ENCODE data around the gene EIF4G1.
A peak's percentile ranks its signal among the peaks of the same experiment; 100 is the strongest.
"Not testable (repeated sequence)": the region's sequence is repeated elsewhere in the genome, so short reads cannot be mapped to it uniquely, and the experiment has no call there.

The EIF4G1 gene

GRCh38 chr3:184336547-184337398 is 22.4 kb downstream of the EIF4G1 start:
- DNase-seq = peak; percentile 46

DNA sequence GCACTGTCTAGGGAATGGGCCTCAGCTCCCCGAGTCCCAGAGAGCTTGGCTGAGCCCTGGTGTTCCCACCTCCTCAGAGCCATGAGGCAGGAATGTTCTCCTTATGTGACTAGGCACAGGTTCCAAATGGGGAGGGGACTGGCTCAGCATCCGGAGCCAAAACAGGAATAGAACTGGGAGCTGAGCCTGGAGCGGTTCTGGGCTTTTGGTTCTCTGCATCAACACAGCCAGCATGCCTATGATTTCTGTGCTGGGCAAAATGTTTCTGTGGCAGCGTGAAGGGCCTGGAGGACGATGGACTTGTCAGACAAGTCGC is 23.0 kb downstream of the EIF4G1 start, which contains the start of gene FAM131A:
Gene FAM131A (plus strand): TSS at position 202 of the 316 bp plus-strand sequence. CDS start 31 bp downstream, at position 233.
- no peak for DNase-seq

DNA sequence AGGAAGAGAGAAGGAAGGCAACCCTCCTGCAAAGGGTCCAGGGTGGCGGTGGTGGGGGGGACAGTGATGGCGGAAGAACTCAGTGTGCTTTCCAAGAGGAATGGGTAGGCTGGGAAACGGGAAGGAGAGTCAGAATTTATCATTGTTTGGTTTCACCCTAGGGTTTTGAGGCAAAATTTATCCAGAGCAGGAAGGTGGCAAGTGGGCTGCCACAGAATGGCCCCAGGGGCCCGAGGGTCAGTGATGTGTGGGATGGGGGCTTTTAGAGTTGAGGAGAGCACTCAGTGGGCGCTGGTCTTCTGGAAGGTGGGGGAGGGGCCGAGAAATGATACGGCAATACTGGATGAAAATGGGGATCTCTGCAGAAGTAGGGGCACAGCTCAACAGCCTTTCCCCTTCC is 23.6 kb downstream of the EIF4G1 start:
- DNase-seq = no peak

DNA sequence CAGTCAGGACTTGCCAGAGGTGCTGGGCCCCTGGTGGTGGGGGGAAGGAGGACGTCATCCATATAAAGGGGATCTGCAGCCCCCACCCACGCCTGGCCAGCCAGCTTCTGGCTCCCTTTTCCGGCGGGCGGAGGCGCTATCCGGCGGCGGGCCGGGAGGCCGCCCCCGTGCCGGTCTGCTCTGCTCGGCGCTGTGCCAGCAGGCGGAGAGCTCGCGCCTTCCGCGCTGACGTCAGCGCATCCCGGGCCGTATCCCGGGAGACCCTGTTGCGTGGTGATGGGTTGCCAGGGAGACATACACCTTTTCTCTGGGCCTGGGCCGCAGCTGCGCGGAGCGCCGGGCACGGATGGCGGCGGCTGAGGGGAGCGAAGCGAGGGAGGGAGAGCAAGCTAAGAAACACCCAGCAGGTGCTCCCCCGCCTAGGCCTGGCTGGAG is 24.1 kb downstream of the EIF4G1 start:
- DNase-seq = peak; percentile 89

DNA sequence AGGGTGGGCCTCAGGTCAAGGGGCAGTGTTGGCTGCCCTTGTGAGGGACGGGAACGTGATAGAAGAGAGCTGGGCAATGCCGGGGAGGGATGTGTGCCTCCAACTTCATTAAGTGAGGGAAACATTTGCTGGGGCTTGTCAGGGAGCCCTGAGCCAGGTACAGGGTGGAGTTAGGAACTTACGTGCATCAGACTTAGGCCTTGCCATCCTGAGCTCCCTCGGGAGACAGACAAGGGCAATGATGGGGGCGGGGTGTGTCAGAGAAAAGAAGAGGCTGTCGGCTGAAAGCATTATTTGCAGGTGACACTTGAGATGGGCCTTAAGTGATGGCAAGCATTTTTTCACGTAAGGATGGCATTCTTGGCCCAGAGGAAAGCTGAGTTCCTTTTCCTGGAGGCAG is 24.6 kb downstream of the EIF4G1 start:
- DNase-seq = peak; percentile 68

- DNase-seq = not testable (repeated sequence)
Measured at GRCh38 chr3:184339451-184340135, 25.2 kb downstream of the EIF4G1 start.

DNA sequence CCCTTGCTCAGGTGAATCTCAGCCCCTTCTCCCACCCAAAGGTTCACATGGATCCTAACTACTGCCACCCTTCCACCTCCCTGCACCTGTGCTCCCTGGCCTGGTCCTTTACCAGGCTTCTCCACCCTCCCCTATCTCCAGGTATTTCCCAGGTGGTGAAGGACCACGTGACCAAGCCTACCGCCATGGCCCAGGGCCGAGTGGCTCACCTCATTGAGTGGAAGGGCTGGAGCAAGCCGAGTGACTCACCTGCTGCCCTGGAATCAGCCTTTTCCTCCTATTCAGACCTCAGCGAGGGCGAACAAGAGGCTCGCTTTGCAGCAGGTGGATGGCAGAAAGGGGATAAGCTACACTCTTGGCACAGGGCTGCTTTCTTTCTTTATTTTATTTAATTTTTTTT is 27.5 kb downstream of the EIF4G1 start:
- peak; percentile 77 for DNase-seq

- no peak for DNase-seq
Measured at GRCh38 chr3:184343200-184343876, 28.9 kb downstream of the EIF4G1 start.

DNA sequence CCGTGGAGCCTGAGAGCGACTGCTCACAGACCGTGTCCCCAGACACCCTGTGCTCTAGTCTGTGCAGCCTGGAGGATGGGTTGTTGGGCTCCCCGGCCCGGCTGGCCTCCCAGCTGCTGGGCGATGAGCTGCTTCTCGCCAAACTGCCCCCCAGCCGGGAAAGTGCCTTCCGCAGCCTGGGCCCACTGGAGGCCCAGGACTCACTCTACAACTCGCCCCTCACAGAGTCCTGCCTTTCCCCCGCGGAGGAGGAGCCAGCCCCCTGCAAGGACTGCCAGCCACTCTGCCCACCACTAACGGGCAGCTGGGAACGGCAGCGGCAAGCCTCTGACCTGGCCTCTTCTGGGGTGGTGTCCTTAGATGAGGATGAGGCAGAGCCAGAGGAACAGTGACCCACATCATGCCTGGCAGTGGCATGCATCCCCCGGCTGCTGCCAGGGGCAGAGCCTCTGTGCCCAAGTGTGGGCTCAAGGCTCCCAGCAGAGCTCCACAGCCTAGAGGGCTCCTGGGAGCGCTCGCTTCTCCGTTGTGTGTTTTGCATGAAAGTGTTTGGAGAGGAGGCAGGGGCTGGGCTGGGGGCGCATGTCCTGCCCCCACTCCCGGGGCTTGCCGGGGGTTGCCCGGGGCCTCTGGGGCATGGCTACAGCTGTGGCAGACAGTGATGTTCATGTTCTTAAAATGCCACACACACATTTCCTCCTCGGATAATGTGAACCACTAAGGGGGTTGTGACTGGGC is 30.3 kb downstream of the EIF4G1 start:
- DNase-seq = no peak

DNA sequence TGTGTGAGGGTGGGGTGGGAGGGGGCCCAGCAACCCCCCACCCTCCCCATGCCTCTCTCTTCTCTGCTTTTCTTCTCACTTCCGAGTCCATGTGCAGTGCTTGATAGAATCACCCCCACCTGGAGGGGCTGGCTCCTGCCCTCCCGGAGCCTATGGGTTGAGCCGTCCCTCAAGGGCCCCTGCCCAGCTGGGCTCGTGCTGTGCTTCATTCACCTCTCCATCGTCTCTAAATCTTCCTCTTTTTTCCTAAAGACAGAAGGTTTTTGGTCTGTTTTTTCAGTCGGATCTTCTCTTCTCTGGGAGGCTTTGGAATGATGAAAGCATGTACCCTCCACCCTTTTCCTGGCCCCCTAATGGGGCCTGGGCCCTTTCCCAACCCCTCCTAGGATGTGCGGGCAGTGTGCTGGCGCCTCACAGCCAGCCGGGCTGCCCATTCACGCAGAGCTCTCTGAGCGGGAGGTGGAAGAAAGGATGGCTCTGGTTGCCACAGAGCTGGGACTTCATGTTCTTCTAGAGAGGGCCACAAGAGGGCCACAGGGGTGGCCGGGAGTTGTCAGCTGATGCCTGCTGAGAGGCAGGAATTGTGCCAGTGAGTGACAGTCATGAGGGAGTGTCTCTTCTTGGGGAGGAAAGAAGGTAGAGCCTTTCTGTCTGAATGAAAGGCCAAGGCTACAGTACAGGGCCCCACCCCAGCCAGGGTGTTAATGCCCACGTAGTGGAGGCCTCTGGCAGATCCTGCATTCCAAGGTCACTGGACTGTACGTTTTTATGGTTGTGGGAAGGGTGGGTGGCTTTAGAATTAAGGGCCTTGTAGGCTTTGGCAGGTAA is 31.1 kb downstream of the EIF4G1 start:
- DNase-seq = no peak

GRCh38 chr3:184346480-184347190 is 32.2 kb downstream of the EIF4G1 start:
- DNase-seq = no peak

DNA sequence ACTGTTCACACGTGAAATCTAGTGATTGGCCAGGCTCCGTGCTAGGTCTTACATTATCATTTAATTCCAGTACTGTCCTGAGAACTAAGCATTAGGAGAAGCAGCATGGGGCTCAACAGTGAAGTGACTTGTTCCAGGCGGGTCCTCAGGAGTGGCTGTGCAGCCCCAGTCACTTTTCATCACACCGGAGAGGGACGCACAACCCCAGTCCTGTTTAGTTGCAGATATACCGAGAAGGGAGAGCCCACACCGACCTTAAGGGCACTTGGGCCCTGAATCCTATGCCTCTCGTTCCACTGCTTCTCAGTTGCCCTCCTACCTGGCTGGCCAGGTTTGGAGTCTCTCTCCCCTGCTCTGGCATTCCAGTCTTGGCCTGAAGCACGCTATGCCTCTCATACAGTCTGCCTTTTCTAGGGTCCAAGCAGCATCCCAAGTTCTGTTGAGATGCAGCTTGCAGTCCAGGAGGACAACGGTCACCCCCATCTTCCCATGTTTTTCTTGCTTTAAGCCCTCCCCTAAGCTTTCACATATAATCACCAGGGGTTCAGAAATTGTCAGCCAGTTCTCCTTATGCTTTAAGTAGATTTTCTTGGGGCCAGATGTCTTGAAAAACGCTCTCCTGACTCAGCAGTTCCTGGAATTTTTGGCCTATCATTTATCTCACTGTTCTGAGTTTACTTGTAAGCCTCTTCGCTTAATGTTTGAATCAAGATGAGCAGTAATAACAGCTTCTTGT is 33.1 kb downstream of the EIF4G1 start:
- DNase-seq = no peak

DNA sequence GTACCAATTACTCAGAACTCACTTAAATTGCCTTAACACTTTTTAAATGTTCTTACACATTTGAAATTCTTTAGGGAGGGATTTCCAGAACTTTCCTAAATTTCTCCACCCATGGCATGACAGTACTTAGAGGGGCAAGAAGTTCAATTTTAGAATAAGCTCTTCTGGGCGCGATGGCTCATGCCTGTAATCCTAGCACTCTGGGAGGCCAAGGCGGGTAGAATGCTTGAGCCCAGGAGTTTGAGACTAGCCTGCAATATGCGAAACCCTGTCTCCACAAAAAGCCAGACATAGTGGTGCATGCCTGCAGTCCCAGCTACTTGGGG is 33.6 kb downstream of the EIF4G1 start:
- DNase-seq = no peak

DNA sequence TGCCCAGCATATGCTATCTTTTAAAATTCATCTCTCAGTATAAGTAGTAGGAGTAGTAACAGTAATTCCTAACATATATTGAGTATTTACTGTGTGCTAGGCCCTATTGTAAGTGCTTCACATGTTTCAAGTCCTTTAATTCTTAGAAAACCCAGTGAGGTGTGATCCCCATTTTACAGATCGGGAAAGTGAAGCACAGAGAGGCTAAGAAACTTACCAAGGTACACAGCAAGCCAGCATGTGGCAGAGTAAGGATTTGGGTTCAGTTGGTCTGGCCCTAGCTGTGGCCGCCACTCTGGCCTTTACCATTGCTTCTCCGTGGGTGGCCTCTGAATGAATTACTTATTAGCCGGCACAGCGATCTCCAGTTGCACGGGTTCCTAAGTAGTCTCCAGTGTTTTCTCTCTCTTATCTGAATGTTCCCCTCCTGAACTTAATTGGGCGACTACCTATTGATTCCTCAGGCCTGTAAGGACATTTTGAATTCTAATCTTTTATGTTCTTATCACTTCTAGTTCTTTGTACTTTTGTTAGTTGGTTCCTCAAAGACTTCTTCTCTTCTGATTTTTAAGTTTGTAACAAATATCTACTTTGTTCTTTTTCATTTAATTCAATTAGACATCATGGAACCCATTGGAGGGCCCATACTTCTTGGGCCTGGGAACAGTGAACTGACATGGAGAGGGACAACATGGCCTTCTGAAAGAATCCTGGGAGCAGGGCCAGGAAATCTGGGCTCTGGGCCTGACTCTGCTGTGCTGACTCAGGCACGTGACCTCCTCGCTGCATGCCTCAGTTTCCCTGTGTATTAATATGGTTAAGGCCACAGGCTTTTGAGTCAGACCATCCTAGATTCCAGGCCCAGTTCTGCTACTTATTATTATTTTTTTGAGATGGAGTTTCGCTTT is 35.4 kb downstream of the EIF4G1 start:
- DNase-seq = no peak

- DNase-seq = no peak
Measured at GRCh38 chr3:184350618-184351017, 36.2 kb downstream of the EIF4G1 start.

GRCh38 chr3:184351511-184352148 is 37.2 kb downstream of the EIF4G1 start:
- DNase-seq = no peak

DNA sequence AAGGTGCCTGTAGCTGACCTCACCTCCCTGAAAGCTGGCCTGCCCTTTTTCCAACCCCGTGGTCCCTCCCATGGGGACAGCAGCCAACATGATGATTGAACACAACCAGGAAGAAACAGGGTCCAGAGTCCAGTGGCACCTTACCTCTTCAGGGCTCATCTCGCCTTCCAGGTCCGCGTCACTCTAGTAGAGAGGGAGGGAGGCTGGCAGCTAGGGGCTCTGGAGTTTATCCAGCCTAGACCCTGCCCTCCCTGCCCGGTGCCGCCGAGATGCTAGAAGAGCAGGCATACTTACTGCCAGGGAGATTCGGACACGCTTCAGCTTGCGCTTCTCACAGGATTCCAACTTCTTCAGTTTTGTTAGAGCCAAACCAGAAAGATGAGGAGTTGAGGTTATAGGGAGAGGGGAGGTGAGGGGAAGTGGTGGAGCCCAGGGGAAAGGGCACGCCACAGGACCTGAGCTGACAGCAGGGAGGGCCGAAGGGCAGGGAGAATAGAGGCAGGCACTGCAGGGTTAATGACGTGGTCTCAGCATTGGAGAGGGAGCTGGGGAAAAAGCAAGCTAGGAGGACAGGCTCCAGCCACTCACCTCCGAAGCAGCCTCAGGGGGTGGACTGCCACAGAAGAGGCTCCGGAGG is 37.9 kb downstream of the EIF4G1 start:
- no peak for DNase-seq

DNA sequence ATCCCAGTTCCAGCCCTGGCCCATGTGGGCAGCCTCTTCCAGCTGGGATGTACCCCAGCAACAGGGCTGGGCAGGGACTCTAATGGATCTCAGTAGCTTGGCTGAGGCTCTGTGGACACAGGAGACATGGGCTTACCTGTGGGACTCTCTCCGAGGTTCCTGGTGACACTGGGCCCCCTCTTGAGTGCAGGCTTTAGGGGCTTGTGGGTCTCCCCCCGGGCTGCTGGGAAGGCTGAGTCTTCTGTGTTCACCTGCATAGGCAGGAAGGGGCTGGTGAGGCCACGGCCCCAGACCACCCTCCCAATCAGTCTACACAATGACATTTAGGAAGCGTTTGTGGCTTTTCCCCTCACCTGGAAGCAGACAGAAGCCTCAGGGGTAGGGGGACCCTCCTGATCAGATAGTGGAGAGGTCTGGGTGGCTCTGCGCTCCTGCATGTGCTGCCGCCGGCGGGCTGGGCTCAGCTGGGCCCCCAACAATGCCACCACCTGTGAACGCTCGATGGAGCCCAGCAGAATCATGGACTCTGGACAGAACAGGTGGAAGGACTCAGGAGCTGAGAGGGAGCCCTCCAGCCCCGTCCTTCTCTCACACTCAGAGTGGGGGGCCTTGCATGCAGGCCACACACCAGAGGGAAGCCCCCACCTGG is 38.6 kb downstream of the EIF4G1 start:
- DNase-seq = no peak

Measured in DMS79 treated with DMSO at 0.1 percent for 48 hours (cell line).